Heart left ventricle (tissue), 16 donors: ENCODE measurements around the gene ARPC5L. TPM values are rescaled to one million over a fixed set of nuclear protein-coding genes. Genes with fewer than 3 reads are reported as not detected.

Experiments
- ATAC-seq, 4 donors: fragments of 200-7000 bp; cut with Tn5 transposase; one replicate each; pipeline ENCODE4 v1.9.1; 2020 to 2022; ENCODE audit warnings: moderate library complexity in 4 of 4, mild to moderate bottlenecking in 3 of 4, moderate number of reproducible peaks in 1 of 4
- DNase-seq, 5 donors: peaks; one replicate each; pipeline ENCODE4 v3.0.0-alpha.2; 2020
- H3K27ac ChIP-seq, 12 donors: fragments of 200-600 bp; sonication (generic) in 4 of 12; one replicate each; pipeline versions ENCODE4 v1.5.0 to v1.8.0; 2016 to 2022; ENCODE audit warnings: mild to moderate bottlenecking in 2 of 12
- H3K27me3 ChIP-seq, 9 donors: fragments of 200-600 bp; sonication (generic) in 2 of 9; one replicate each; pipeline versions ENCODE4 v1.5.1 to v1.8.0; 2016 to 2022; ENCODE audit warnings: mild to moderate bottlenecking in 3 of 9
- H3K36me3 ChIP-seq, 9 donors: fragments of 200-600 bp; sonication (generic) in 2 of 9; one replicate each; pipeline versions ENCODE4 v1.5.0 to v1.8.0; 2018 to 2022; ENCODE audit warnings: mild to moderate bottlenecking in 2 of 9
- H3K4me1 ChIP-seq, 12 donors: fragments of 200-600 bp; sonication (generic) in 4 of 12; one replicate each; pipeline versions ENCODE4 v1.5.0 to v1.8.0; 2016 to 2022; ENCODE audit warnings: mild to moderate bottlenecking in 3 of 12
- H3K4me3 ChIP-seq, 12 donors: fragments of 200-600 bp; sonication (generic) in 4 of 12; one replicate each; pipeline versions ENCODE4 v1.5.0 to v1.8.0; 2017 to 2022; ENCODE audit warnings: mild to moderate bottlenecking in 9 of 12, moderate library complexity in 4 of 12
- H3K9me3 ChIP-seq, 12 donors: fragments of 200-600 bp; sonication (generic) in 4 of 12; one replicate each; pipeline versions ENCODE4 v1.5.0 to v1.8.0; 2016 to 2022; ENCODE audit warnings: mild to moderate bottlenecking in 1 of 12
- POLR2A ChIP-seq, 2 donors: fragments of 450-650 bp; IDR thresholded peaks; one replicate each; pipeline ENCODE4 v1.6.1; 2017; ENCODE audit warnings: antibody characterized with exemption in 2 of 2, mild to moderate bottlenecking in 2 of 2, moderate library complexity in 2 of 2
- WGBS, 4 donors: extraction: QIAGEN DNeasy Blood & Tissue Kit in 2 of 4; methylation state at CpG; one replicate each; pipeline versions ENCODE4 v1.1.5 to v1.1.7; 2013 to 2018; 5-methylcytosine and 5-hydroxymethylcytosine counted together
- intact Hi-C, 10 donors: fragments of 100-400 bp; cut with DNase I; formaldehyde crosslinking; loops; one replicate each; pipeline versions ENCODE4 v1.11.1 to v1.14.2; 2022
- polyA plus RNA-seq, 2 donors: library from polyadenylated mRNA; stranded (reverse); fragments of 200-250 nt; gene quantifications; one replicate each; pipeline ENCODE4 v1.2.3, GENCODE V29; 2013
- total RNA-seq, 9 donors: library from RNA; depleted of rRNA in 2 of 9; stranded (reverse); fragments of >200 nt in 2 of 9; fragmentation: NEBNext Ultra II Directional in 3 of 9; extraction: Animal tissue kit (Norgen Biotek cat#: 25700) in 3 of 9; gene quantifications; one replicate each; pipeline versions ENCODE4 v1.1.0 to v1.2.4, GENCODE V29; 2016 to 2023
- TF ChIP-seq, protein P1 (sequence below), 12 donors: fragments of 200-600 bp; sonication (generic) in 4 of 12; IDR thresholded peaks; one replicate each; pipeline versions ENCODE4 v1.5.0 to v1.8.0; 2018 to 2022; ENCODE audit warnings: antibody characterized with exemption in 12 of 12, mild to moderate bottlenecking in 5 of 12
- donor health status: ischemic (EF 13 %, LVEDD 7.1; RV severe dilation, severe dysfunction).
- donor health status: healthy with polysubstance abuse.
- donor health status: DM: no; HTN: yes; CAD: no.
- donor health status: DM: no; HTN: no; CAD: no.
- donor health status: ischemic (EF 25% LVEDD 6.9; RV normal size, moderate dysfunction).
- donor health status: ischemic (EF 25% LVEDD 5.7; RV mildly dilated, moderate dysfunction).
- donor health status: healthy.
- donor health status: DM: yes; HTN: yes; CAD: no.
- donor health status: ischemic (EF 35%, LVEDD 5.7; RV mildly dilated, moderate dysfunction).
- donor health status: nonischemic (EF 11% LVEDD 7.7; RV severe dilation, severe dysfunction).
- donor health status: DM: yes; HTN: yes; CAD: no.
- donor health status: PGD.
- donor health status: ischemic (EF 29% LVEDD 5.4; RV normal size, mild dysfunction).
- donor health status: nonischemic (EF 23%, LVEDD 6.1; RV moderate dilation, normal function).

The ARPC5L gene
- total and polyA plus RNA-seq, 11 donors: 27.0 to 102 (median 39.7) TPM

DNA sequence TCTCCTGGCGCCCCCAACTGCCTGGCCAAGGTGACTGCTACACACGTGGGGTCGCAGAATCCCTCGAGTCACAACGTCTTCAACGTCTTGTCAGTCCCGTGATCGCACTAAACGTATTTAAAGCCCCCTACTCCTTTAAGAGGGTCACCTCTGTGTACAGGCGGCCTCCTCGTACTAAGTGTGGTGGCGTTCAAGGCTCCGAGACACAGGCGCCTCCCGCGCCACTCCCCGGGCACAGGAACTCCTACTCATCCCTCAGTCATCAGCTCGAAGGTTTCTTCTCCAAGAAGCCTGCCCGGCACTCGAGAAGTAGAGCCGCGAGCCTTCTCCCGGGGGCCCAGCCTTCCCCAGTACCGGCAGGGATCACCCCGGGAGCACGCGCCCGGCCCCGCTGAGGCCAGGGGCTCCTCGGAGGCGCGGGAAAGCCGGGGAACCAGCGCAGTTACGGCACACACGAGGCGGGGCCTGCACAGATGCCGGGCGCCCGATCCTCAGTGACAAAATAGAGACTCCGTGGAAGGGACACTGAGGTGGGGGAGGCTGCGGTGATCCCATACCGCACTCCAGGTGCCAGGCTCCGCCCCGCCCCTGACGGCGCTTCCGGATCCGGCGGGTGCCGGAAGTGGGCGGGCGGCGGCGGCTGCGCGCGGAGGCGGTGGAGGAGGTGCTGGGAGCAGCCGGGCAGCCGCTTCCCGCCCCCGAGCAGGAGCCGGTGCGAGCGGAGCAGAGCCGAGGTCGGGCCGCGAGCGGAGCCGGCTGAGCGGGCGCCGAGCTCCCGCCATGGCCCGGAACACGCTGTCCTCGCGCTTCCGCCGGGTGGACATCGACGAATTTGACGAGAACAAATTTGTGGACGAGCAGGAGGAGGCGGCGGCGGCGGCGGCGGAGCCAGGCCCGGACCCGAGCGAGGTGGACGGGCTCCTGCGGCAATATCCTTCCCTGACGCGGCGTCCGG, 6.9 kb downstream of the ARPC5L start:
- H3K27ac ChIP-seq: peak overlapping the region; percentile 70 to 98 (median 94)
- ATAC-seq (peak; percentile 73 to 93 (median 90)), DNase-seq (peak; percentile 90 to 94 (median 91))
- H3K27me3 ChIP-seq: no peaks in the 10 kb centered on the region
- H3K4me3 ChIP-seq: peak overlapping the region; percentile 69 to 99 (median 88)
- no peaks in the 10 kb centered on the region for H3K9me3 ChIP-seq
- H3K36me3 ChIP-seq: peaks cover 0 to 19% (median 4%) of the 10 kb centered on the region in 9 donors
- peak; percentile 81 to 91 for TF ChIP-seq POLR2A (IDR thresholded peaks at IDR 0.05)
- TF ChIP-seq, protein P1, sequence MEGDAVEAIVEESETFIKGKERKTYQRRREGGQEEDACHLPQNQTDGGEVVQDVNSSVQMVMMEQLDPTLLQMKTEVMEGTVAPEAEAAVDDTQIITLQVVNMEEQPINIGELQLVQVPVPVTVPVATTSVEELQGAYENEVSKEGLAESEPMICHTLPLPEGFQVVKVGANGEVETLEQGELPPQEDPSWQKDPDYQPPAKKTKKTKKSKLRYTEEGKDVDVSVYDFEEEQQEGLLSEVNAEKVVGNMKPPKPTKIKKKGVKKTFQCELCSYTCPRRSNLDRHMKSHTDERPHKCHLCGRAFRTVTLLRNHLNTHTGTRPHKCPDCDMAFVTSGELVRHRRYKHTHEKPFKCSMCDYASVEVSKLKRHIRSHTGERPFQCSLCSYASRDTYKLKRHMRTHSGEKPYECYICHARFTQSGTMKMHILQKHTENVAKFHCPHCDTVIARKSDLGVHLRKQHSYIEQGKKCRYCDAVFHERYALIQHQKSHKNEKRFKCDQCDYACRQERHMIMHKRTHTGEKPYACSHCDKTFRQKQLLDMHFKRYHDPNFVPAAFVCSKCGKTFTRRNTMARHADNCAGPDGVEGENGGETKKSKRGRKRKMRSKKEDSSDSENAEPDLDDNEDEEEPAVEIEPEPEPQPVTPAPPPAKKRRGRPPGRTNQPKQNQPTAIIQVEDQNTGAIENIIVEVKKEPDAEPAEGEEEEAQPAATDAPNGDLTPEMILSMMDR (IDR thresholded peaks at IDR 0.05): peak in 2 of 12 donors; percentile 3 to 10
- peaks cover 17 to 53% (median 47%) of the 10 kb centered on the region in 12 donors for H3K4me1 ChIP-seq
- WGBS, 4 donors: 0% methylated on average over 60 to 101 of the region's 101 CpGs
- intact Hi-C loops: loop anchor here in 3 of 10 donors (5.0 to 10.0 kb wide), 4 partner anchors 274 to 454 kb away; partner anchors contain the start of genes SCAI (in 2 of the 3) and PSMB7 (in 1 of the 3)

DNA sequence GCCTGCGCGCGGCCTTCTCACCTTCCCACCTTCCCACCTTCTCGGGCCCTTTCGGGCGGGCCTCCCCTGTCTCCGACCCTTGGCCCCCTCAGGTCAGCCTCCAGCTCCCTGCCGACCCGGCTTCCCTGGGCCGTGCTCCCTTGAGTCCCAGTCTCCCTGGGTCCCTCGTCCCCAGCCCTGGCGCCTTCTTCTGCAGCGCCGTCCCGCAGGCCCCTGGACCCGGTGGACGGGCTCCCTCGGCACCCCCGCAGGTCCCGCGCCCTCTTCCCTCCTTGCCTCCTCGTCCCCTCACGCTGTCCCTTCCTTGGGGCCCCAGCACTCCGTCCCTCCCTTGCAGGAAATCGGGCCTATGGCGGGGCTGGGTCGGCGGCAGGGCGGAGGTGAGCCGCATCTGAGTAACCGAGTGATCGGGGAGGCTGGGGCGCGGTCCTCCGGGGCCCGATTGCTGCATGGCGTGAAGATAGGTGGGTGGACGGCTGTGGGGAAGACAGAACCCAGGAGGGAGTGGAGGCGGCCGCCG, 7.6 kb downstream of the ARPC5L start:
- ATAC-seq (peak in 3 of 4 donors; percentile 10 to 16 (median 13)), DNase-seq (peak in 2 of 5 donors; percentile 56 to 73)
- intact Hi-C loops: loop anchor here in 3 of 10 donors (5.0 to 10.0 kb wide), 4 partner anchors 273 to 455 kb away; partner anchors contain the start of genes SCAI (in 2 of the 3) and PSMB7 (in 1 of the 3)
- Histone ChIP-seq H3K27me3 (no peaks in the 10 kb centered on the region), H3K4me1 (peaks cover 17 to 59% (median 47%) of the 10 kb centered on the region in 12 donors), H3K9me3 (no peaks in the 10 kb centered on the region), H3K27ac (peak overlapping the region; percentile 70 to 98 (median 94)), H3K36me3 (peaks cover 0 to 26% (median 12%) of the 10 kb centered on the region in 9 donors), H3K4me3 (peak overlapping the region; percentile 69 to 99 (median 88))
- TF ChIP-seq, protein P1 (IDR thresholded peaks at IDR 0.05): no peak
- TF ChIP-seq POLR2A (IDR thresholded peaks at IDR 0.05): no peak
- WGBS, 4 donors: 0 to 1% (median 0%) methylated on average over 29 to 41 of the region's 41 CpGs

DNA sequence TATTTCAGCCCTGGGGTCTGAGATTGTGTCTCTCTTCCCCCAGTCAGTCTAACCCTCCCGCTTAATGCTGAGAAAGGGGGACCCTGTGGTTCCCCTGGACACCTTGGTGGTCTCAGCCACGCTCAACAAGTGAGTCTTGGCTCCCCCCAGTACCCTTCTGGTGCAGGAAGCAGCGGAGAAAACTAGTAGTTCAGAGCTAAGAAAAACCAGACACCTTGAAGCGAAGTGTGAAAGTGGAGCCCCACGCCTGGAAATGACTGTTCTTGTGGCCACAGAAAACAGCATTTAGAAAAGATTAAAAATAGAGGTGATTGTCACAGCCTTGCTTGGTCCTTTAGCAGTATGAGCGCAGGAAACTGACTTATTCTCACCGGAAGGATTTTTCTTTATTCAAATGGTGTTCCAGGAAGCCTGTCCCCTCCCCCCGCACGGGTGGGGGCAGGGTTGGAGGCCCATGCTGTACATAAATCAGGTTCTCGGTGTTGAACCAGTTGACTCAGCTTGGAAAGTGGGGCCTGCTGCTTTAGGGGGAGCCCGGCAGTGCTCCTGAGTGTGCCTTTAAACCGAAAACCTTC, 8.1 kb downstream of the ARPC5L start:
- TF ChIP-seq, protein P1 (IDR thresholded peaks at IDR 0.05): no peak
- no peak for TF ChIP-seq POLR2A (IDR thresholded peaks at IDR 0.05)
- DNase-seq (peak in 1 of 5 donors; percentile 67), ATAC-seq (peak in 1 of 4 donors; percentile 19)
- H3K9me3 ChIP-seq: no peaks in the 10 kb centered on the region
- WGBS, 4 donors: 8 to 12% (median 9%) methylated on average over 12 of the region's 12 CpGs
- intact Hi-C loops: loop anchor here in 4 of 10 donors (5.0 to 10.0 kb wide), 5 partner anchors 272 to 455 kb away; partner anchors contain the start of genes SCAI (in 3 of the 4), PSMB7 (in 1 of the 4) and RABEPK (in 1 of the 4)
- H3K4me3 ChIP-seq: peak overlapping the region; percentile 69 to 99 (median 88)
- no peaks in the 10 kb centered on the region for H3K27me3 ChIP-seq
- H3K27ac ChIP-seq: peak overlapping the region; percentile 70 to 98 (median 94)
- peaks cover 0 to 32% (median 17%) of the 10 kb centered on the region in 9 donors for H3K36me3 ChIP-seq
- peaks cover 17 to 64% (median 47%) of the 10 kb centered on the region in 12 donors for H3K4me1 ChIP-seq
